Putamen (tissue), 1 donor: ENCODE data around the gene TBPL2.
"Not testable (repeated sequence)": the region's sequence is repeated elsewhere in the genome, so short reads cannot be mapped to it uniquely, and the experiment has no call there.

Source experiments
- DNase-seq: peaks from one replicate; pipeline ENCODE4 v3.0.0-alpha.2; 2016; ENCODE audit warnings: low spot score

The TBPL2 gene

GRCh38 chr14:55440385-55440784 is at the start of gene TBPL2:
Gene TBPL2, minus strand, starts transcription at chr14:55440616. Its CDS starts 167 bp downstream, at chr14:55440449.
- no peak for DNase-seq

- no peak for DNase-seq
These were observed 47.8 kb upstream of the TBPL2 start for GRCh38 chr14:55488204-55488603.

GRCh38 chr14:55482936-55483605 is 42.7 kb upstream of the TBPL2 start:
- DNase-seq, result no peak

GRCh38 chr14:55481769-55482168 is 41.4 kb upstream of the TBPL2 start:
- no peak for DNase-seq

GRCh38 chr14:55477680-55478079 is 37.3 kb upstream of the TBPL2 start:
- peak; percentile 14 for DNase-seq

GRCh38 chr14:55476448-55476847 is 36.0 kb upstream of the TBPL2 start:
- DNase-seq, result not testable (repeated sequence)

- no peak for DNase-seq
These were observed 33.4 kb upstream of the TBPL2 start for GRCh38 chr14:55473786-55474185.

- DNase-seq, result no peak
These were observed 29.6 kb upstream of the TBPL2 start for GRCh38 chr14:55470025-55470424.

GRCh38 chr14:55467307-55467706 is 26.9 kb upstream of the TBPL2 start:
- no peak for DNase-seq

- DNase-seq, result no peak
These were observed 18.5 kb upstream of the TBPL2 start for GRCh38 chr14:55458800-55459515.

- DNase-seq, result no peak
These were observed 17.1 kb upstream of the TBPL2 start for GRCh38 chr14:55457496-55457895.

GRCh38 chr14:55456411-55456810 is 16.0 kb upstream of the TBPL2 start:
- not testable (repeated sequence) for DNase-seq

GRCh38 chr14:55454264-55455002 is 14.0 kb upstream of the TBPL2 start:
- DNase-seq, result no peak

- no peak for DNase-seq
These were observed 11.5 kb upstream of the TBPL2 start for GRCh38 chr14:55451950-55452349.

GRCh38 chr14:55451398-55451797 is 11.0 kb upstream of the TBPL2 start:
- no peak for DNase-seq

- DNase-seq, result no peak
These were observed 10.6 kb upstream of the TBPL2 start for GRCh38 chr14:55450987-55451386.

GRCh38 chr14:55450539-55450938 is 10.1 kb upstream of the TBPL2 start:
- DNase-seq, result no peak

GRCh38 chr14:55450124-55450523 is 9.7 kb upstream of the TBPL2 start:
- DNase-seq, result no peak

GRCh38 chr14:55449116-55449515 is 8.7 kb upstream of the TBPL2 start:
- no peak for DNase-seq

GRCh38 chr14:55448141-55448614 is 7.8 kb upstream of the TBPL2 start:
- DNase-seq, result no peak

- DNase-seq, result no peak
These were observed 6.4 kb upstream of the TBPL2 start for GRCh38 chr14:55446833-55447232.

GRCh38 chr14:55446127-55446736 is 5.8 kb upstream of the TBPL2 start:
- DNase-seq, result peak; percentile 70
